WTC11 (cell line): Measurements from ENCODE around the gene SPRED2. TPM values are rescaled to one million over a fixed set of nuclear protein-coding genes. Genes with fewer than 3 reads are reported as not detected.

Source experiments
- ATAC-seq: fragments of 200-7000 bp; cut with Tn5 transposase; 2 replicates; pipeline ENCODE4 v1.10.0; 2021; ENCODE audit warnings: mild to moderate bottlenecking, moderate library complexity
- CTCF ChIA-PET: fragments of 300-600 bp; sonication (Branson Sonifier 250); formaldehyde crosslinking; loops from one replicate; lab custom pipeline; 2021; ENCODE audit warnings: antibody characterized with exemption; lab: Charles Lee
- POLR2A ChIA-PET: fragments of 350-600 bp; sonication (Branson Sonifier 250); formaldehyde crosslinking; loops from one replicate; lab custom pipeline; 2021; ENCODE audit warnings: antibody characterized with exemption; lab: Charles Lee
- DNase-seq: peaks from one replicate; pipeline ENCODE4 v3.0.0; 2021; ENCODE audit warnings: low spot score
- H3K27ac Mint-ChIP-seq: 2 replicates; pipeline ENCODE4 v1.8.0; 2021; ENCODE audit warnings: mixed read lengths
- H3K27me3 Mint-ChIP-seq: 2 replicates; pipeline ENCODE4 v1.8.0; 2021; ENCODE audit warnings: low read depth, mild to moderate bottlenecking, moderate library complexity, mixed read lengths
- H3K36me3 Mint-ChIP-seq: 2 replicates; pipeline ENCODE4 v1.8.0; 2021; ENCODE audit warnings: mixed read lengths
- H3K4me1 Mint-ChIP-seq: 2 replicates; pipeline ENCODE4 v1.8.0; 2022; ENCODE audit warnings: mixed read lengths
- H3K4me3 Mint-ChIP-seq: 2 replicates; pipeline ENCODE4 v1.8.0; 2021; ENCODE audit warnings: mild to moderate bottlenecking, moderate library complexity, mixed read lengths
- H3K9me3 Mint-ChIP-seq: 2 replicates; pipeline ENCODE4 v1.8.0; 2021; ENCODE audit warnings: mixed read lengths
- ATF3 ChIP-seq: sonication (generic); formaldehyde crosslinking; conservative IDR thresholded peaks from 2 replicates; pipeline ENCODE4 v1.8.1; 2022; ENCODE audit warnings: mild to moderate bottlenecking, missing genetic modification reagents
- ATF6 ChIP-seq: sonication (generic); formaldehyde crosslinking; IDR thresholded peaks from 2 replicates; pipeline ENCODE4 v1.8.1; 2023; ENCODE audit warnings: mild to moderate bottlenecking, missing genetic modification reagents
- CDX4 ChIP-seq: fragments of 250-450 bp; sonication (Bioruptor Pico); IDR thresholded peaks from 2 replicates; pipeline ENCODE4 v1.9.0; 2021; ENCODE audit warnings: moderate library complexity, mild to moderate bottlenecking, inconsistent platforms, borderline replicate concordance
- CTCF ChIP-seq: fragments of 200-600 bp; IDR thresholded peaks from 2 replicates; pipeline ENCODE4 v1.8.0; 2022; ENCODE audit warnings: antibody characterized with exemption
- ETV6 ChIP-seq: sonication (generic); formaldehyde crosslinking; IDR thresholded peaks from 2 replicates; pipeline ENCODE4 v1.8.1; 2022; ENCODE audit warnings: mild to moderate bottlenecking, missing genetic modification reagents
- FOXK1 ChIP-seq: sonication (generic); formaldehyde crosslinking; IDR thresholded peaks from 2 replicates; pipeline ENCODE4 v1.8.0; 2022; ENCODE audit warnings: mild to moderate bottlenecking, moderate library complexity, missing genetic modification reagents
- GRHL2 ChIP-seq: fragments of 250-450 bp; sonication (Bioruptor Pico); IDR thresholded peaks from 2 replicates; pipeline ENCODE4 v1.8.0; 2022; ENCODE audit warnings: mild to moderate bottlenecking, moderate library complexity; ENCODE audit not compliant: insufficient replicate concordance, severe bottlenecking
- HMGXB4 ChIP-seq: sonication (generic); formaldehyde crosslinking; IDR thresholded peaks from 2 replicates; pipeline ENCODE4 v1.8.1; 2023; ENCODE audit warnings: mild to moderate bottlenecking, moderate library complexity, missing genetic modification reagents
- KAT7 ChIP-seq: sonication (generic); formaldehyde crosslinking; IDR thresholded peaks from 2 replicates; pipeline ENCODE4 v1.8.1; 2023; ENCODE audit warnings: missing genetic modification reagents, mild to moderate bottlenecking, borderline replicate concordance
- NFE2L1 ChIP-seq: sonication (generic); formaldehyde crosslinking; IDR thresholded peaks from 2 replicates; pipeline ENCODE4 v1.8.1; 2023; ENCODE audit warnings: missing genetic modification reagents
- NFYB ChIP-seq: sonication (generic); formaldehyde crosslinking; conservative IDR thresholded peaks from 2 replicates; pipeline ENCODE4 v1.8.0; 2022; ENCODE audit warnings: low read depth, missing genetic modification reagents
- PREB ChIP-seq: sonication (generic); formaldehyde crosslinking; IDR thresholded peaks from 2 replicates; pipeline ENCODE4 v1.8.1; 2022; ENCODE audit warnings: mild to moderate bottlenecking, missing genetic modification reagents, moderate library complexity, borderline replicate concordance
- SOX15 ChIP-seq: fragments of 250-450 bp; sonication (Bioruptor Pico); IDR thresholded peaks from 2 replicates; pipeline ENCODE4 v1.9.0; 2021; ENCODE audit warnings: mild to moderate bottlenecking
- SP1 ChIP-seq: sonication (generic); formaldehyde crosslinking; conservative IDR thresholded peaks from 2 replicates; pipeline ENCODE4 v1.8.1; 2022; ENCODE audit warnings: missing genetic modification reagents
- ZNF138 ChIP-seq: sonication (generic); formaldehyde crosslinking; conservative IDR thresholded peaks from 2 replicates; pipeline ENCODE4 v1.8.1; 2022; ENCODE audit warnings: mild to moderate bottlenecking, moderate library complexity, missing genetic modification reagents
- ZNF232 ChIP-seq: sonication (generic); formaldehyde crosslinking; IDR thresholded peaks from 2 replicates; pipeline ENCODE4 v1.8.0; 2022; ENCODE audit warnings: mild to moderate bottlenecking, missing genetic modification reagents
- ZNF396 ChIP-seq: fragments of 250-450 bp; sonication (Bioruptor Pico); IDR thresholded peaks from 2 replicates; pipeline ENCODE4 v1.8.0; 2021; ENCODE audit warnings: mild to moderate bottlenecking, moderate library complexity, borderline replicate concordance
- ZNF416 ChIP-seq: fragments of 250-450 bp; sonication (Bioruptor Pico); IDR thresholded peaks from 2 replicates; pipeline ENCODE4 v1.9.0; 2021; ENCODE audit warnings: mild to moderate bottlenecking, inconsistent platforms
- total RNA-seq: library from RNA; stranded (reverse); gene quantifications from 3 replicates; pipeline ENCODE4 v1.2.3, GENCODE V29; 2021

The SPRED2 gene
- total RNA-seq, 1 experiment from 2014 or later: 34.1 TPM

GRCh38 chr2:65360441-65360840, 72.0 kb downstream of the SPRED2 start:
- no peaks in the 10 kb centered on the region for H3K36me3 Mint-ChIP-seq
- ATAC-seq: no peak
- TF ChIP-seq FOXK1 (CRISPR knock-in tag) (no peak), CDX4 (CRISPR knock-in tag) (no peak), ZNF138 (CRISPR knock-in tag) (no peak), ZNF416 (CRISPR knock-in tag) (no peak), HMGXB4 (CRISPR knock-in tag) (no peak), ZNF232 (CRISPR knock-in tag) (no peak), CTCF (no peak), PREB (no peak), NFYB (CRISPR knock-in tag) (no peak), KAT7 (no peak), ZNF396 (no peak), NFE2L1 (CRISPR knock-in tag) (no peak), SP1 (CRISPR knock-in tag) (no peak), ETV6 (CRISPR knock-in tag) (no peak), ATF3 (CRISPR knock-in tag) (no peak), ATF6 (CRISPR knock-in tag) (no peak), SOX15 (no peak)
- TF ChIP-seq, all 79 proteins: peak for 0
- ChIA-PET CTCF (interaction anchor here (1.4 kb wide), 1 partner anchor 10 kb away, joined by 5 read pairs; no protein-coding TSS in a partner anchor), POLR2A (no interaction called here)
- no peak overlapping the region for H3K4me3 Mint-ChIP-seq
- peaks cover 7% of the 10 kb centered on the region; the same call in 1 of the 2 replicates for H3K27me3 Mint-ChIP-seq
- no peaks in the 10 kb centered on the region for H3K9me3 Mint-ChIP-seq
- no peak for DNase-seq
- H3K27ac Mint-ChIP-seq: no peak overlapping the region
- peaks cover 30% of the 10 kb centered on the region for H3K4me1 Mint-ChIP-seq

GRCh38 chr2:65358678-65359400, 73.6 kb downstream of the SPRED2 start:
- no peak for TF ChIP-seq GRHL2 (CRISPR knock-in tag)
- H3K4me3 Mint-ChIP-seq: no peak overlapping the region
- ChIA-PET POLR2A (no interaction called here), CTCF (interaction anchor here (1.1 to 1.4 kb wide), 2 partner anchors 8 to 12 kb away, joined by 3 to 5 read pairs; no protein-coding TSS in a partner anchor)
- ATAC-seq: no peak
- no peak for DNase-seq
- no peaks in the 10 kb centered on the region for H3K9me3 Mint-ChIP-seq
- peaks cover 22% of the 10 kb centered on the region for H3K4me1 Mint-ChIP-seq
- no peak overlapping the region for H3K27ac Mint-ChIP-seq
- H3K27me3 Mint-ChIP-seq: peaks cover 7% of the 10 kb centered on the region; the same call in 1 of the 2 replicates
- no peaks in the 10 kb centered on the region for H3K36me3 Mint-ChIP-seq
